SK-N-SH (cell line): ENCODE data around the gene SHROOM2. TPM values are rescaled to one million over a fixed set of nuclear protein-coding genes. Genes with fewer than 3 reads are reported as not detected.
"Not testable (repeated sequence)": the region's sequence is repeated elsewhere in the genome, so short reads cannot be mapped to it uniquely, and the experiment has no call there.

Experiments
- CTCF ChIA-PET: fragments of 300-600, 350-600 bp; formaldehyde crosslinking; extraction: SDS; loops from one replicate; lab custom pipeline; 2021; lab: Yijun Ruan, JAX
- POLR2A ChIA-PET: fragments of 350-600 bp; sonication (Branson Sonifier 250); formaldehyde crosslinking; extraction: SDS; loops from one replicate; lab custom pipeline; 2020; ENCODE audit warnings: antibody characterized with exemption, inconsistent platforms; lab: Yijun Ruan, JAX
- DNase-seq: peaks from one replicate; pipeline ENCODE4 v3.0.0; 2012
- H2AFZ ChIP-seq: fragments of 200-600 bp; sonication (generic); 2 replicates; pipeline ENCODE4 v1.8.1; 2016; ENCODE audit warnings: antibody characterized with exemption, mild to moderate bottlenecking, low read depth
- H3F3A ChIP-seq: fragments of 200-600 bp; sonication (generic); replicated peaks from 2 replicates; pipeline ENCODE3; 2016; ENCODE audit warnings: antibody characterized with exemption, mild to moderate bottlenecking; ENCODE audit not compliant: insufficient read depth
- H3K27ac ChIP-seq, 2 experiments: fragments of 200-500 bp in 1 of 2; fragments of 200-600 bp in 1 of 2; sonication (Bioruptor generic) in 1 of 2; sonication (generic), shearing (Covaris generic) in 1 of 2; 2 replicates each; pipeline versions ENCODE4 v1.5.1 to v1.6.1; 2014 to 2016; ENCODE audit warnings: low read depth in 2 of 2, inconsistent platforms in 1 of 2, low read length in 1 of 2, mild to moderate bottlenecking in 1 of 2, mixed read lengths in 1 of 2
- H3K27me3 ChIP-seq: fragments of 200-600 bp; sonication (generic), shearing (Covaris generic); 2 replicates; pipeline ENCODE4 v1.6.1; 2016; ENCODE audit warnings: mixed run types; ENCODE audit not compliant: insufficient read depth
- H3K36me3 ChIP-seq, 2 experiments: fragments of 200-500 bp in 1 of 2; fragments of 200-600 bp in 1 of 2; sonication (Bioruptor generic) in 1 of 2; sonication (generic) in 1 of 2; replicated peaks in 1 of 2; 2 replicates each; pipeline versions ENCODE3 to v1.5.1; 2014 to 2016; ENCODE audit warnings: low read length in 1 of 2, mild to moderate bottlenecking in 1 of 2; ENCODE audit not compliant: insufficient read depth in 2 of 2, control insufficient read depth in 1 of 2
- H3K4me1 ChIP-seq, 2 experiments: fragments of 200-500 bp in 1 of 2; fragments of 200-600 bp in 1 of 2; sonication (Bioruptor generic) in 1 of 2; sonication (generic), shearing (Covaris generic) in 1 of 2; 2 replicates each; pipeline versions ENCODE4 v1.5.1 to v1.6.1; 2014 to 2016; ENCODE audit warnings: low read depth in 1 of 2, low read length in 1 of 2, mixed run types in 1 of 2; ENCODE audit not compliant: insufficient read depth in 2 of 2, control insufficient read depth in 1 of 2
- H3K4me2 ChIP-seq: fragments of 200-600 bp; sonication (generic), shearing (Covaris generic); 2 replicates; pipeline ENCODE4 v1.6.1; 2017; ENCODE audit warnings: mixed run types
- H3K4me3 ChIP-seq, 2 experiments: fragments of 200-500 bp in 1 of 2; fragments of 200-600 bp in 1 of 2; sonication (Bioruptor generic) in 1 of 2; sonication (generic), shearing (Covaris generic) in 1 of 2; 2 replicates each; pipeline versions ENCODE4 v1.5.1 to v1.8.1; 2014 to 2016; ENCODE audit warnings: low read depth in 2 of 2, inconsistent platforms in 1 of 2, low read length in 1 of 2, mild to moderate bottlenecking in 1 of 2, mixed read lengths in 1 of 2, moderate library complexity in 1 of 2
- H3K79me2 ChIP-seq: fragments of 200-600 bp; sonication (generic); 2 replicates; pipeline ENCODE4 v1.8.1; 2017; ENCODE audit warnings: mild to moderate bottlenecking; ENCODE audit not compliant: insufficient read depth
- H3K9ac ChIP-seq: fragments of 200-600 bp; sonication (generic); 2 replicates; pipeline ENCODE4 v1.6.1; 2017; ENCODE audit warnings: mixed run types
- H3K9me2 ChIP-seq: fragments of 200-600 bp; sonication (generic); 2 replicates; pipeline ENCODE4 v1.6.1; 2017; ENCODE audit warnings: mixed run types
- H3K9me3 ChIP-seq: fragments of 200-600 bp; sonication (generic); 2 replicates; pipeline ENCODE4 v1.6.1; 2017; ENCODE audit warnings: mixed run types, mild to moderate bottlenecking, moderate library complexity
- H4K20me1 ChIP-seq: fragments of 200-600 bp; sonication (generic); 2 replicates; pipeline ENCODE4 v1.6.1; 2017; ENCODE audit warnings: mild to moderate bottlenecking, mixed run types; ENCODE audit not compliant: insufficient read depth
- CTCF ChIP-seq: fragments of 200-600 bp; sonication (generic); IDR thresholded peaks from 2 replicates; pipeline ENCODE4 v1.6.1; 2017; ENCODE audit warnings: antibody characterized with exemption, mild to moderate bottlenecking, moderate library complexity
- FOXJ3 ChIP-seq: sonication (generic); formaldehyde crosslinking; IDR thresholded peaks from 2 replicates; pipeline ENCODE4 v1.5.1; 2020; ENCODE audit warnings: mild to moderate bottlenecking, missing genetic modification reagents
- FOXM1 ChIP-seq: IDR thresholded peaks from 2 replicates; pipeline ENCODE4 v1.4.0; 2012; ENCODE audit warnings: low read depth, mild to moderate bottlenecking
- GATA2 ChIP-seq: sonication (generic); formaldehyde crosslinking; IDR thresholded peaks from 2 replicates; pipeline ENCODE4 v1.5.0; 2020; ENCODE audit warnings: mild to moderate bottlenecking, missing genetic modification reagents
- IRF3 ChIP-seq: fragments of 150-350 bp; IDR thresholded peaks from 2 replicates; pipeline ENCODE4 v1.6.1; 2016; ENCODE audit warnings: mild to moderate bottlenecking, low read depth, low read length
- MAX ChIP-seq: IDR thresholded peaks from 2 replicates; pipeline ENCODE4 v1.4.0; 2012; ENCODE audit warnings: low read depth
- MXI1 ChIP-seq: IDR thresholded peaks from 2 replicates; pipeline ENCODE4 v1.6.1; 2012; ENCODE audit warnings: mild to moderate bottlenecking, low read depth, low read length, improper control_type of control experiment
- RAD21 ChIP-seq: IDR thresholded peaks from 2 replicates; pipeline ENCODE4 v1.6.1; 2012; ENCODE audit warnings: mild to moderate bottlenecking, low read length
- RCOR1 ChIP-seq: fragments of 150-350 bp; IDR thresholded peaks from 2 replicates; pipeline ENCODE4 v1.6.1; 2017; ENCODE audit warnings: antibody characterized with exemption, low read length
- RFX5 ChIP-seq: IDR thresholded peaks from 2 replicates; pipeline ENCODE4 v1.6.1; 2012; ENCODE audit warnings: mild to moderate bottlenecking, improper control_type of control experiment, low read length
- RXRA ChIP-seq: IDR thresholded peaks from 2 replicates; pipeline ENCODE4 v1.4.0; 2012; ENCODE audit warnings: low read depth, mild to moderate bottlenecking, borderline replicate concordance
- SIN3A ChIP-seq: IDR thresholded peaks from 2 replicates; pipeline ENCODE4 v1.6.1; 2012; ENCODE audit warnings: low read depth, mild to moderate bottlenecking, low read length, moderate library complexity, borderline replicate concordance
- TCF12 ChIP-seq: IDR thresholded peaks from 2 replicates; pipeline ENCODE4 v1.4.0; 2012
- USF1 ChIP-seq: IDR thresholded peaks from 2 replicates; pipeline ENCODE4 v1.4.0; 2012; ENCODE audit warnings: low read depth, borderline replicate concordance
- ZBTB33 ChIP-seq: IDR thresholded peaks from 2 replicates; pipeline ENCODE4 v1.4.0; 2012; ENCODE audit warnings: low read depth, borderline replicate concordance
- WGBS: methylation state at CpG from one replicate; pipeline ENCODE4 v1.1.6; 2017; ENCODE audit warnings: low lambda C conversion rate; 5-methylcytosine and 5-hydroxymethylcytosine counted together
- polyA plus RNA-seq, 3 experiments: library from polyadenylated mRNA; depleted of rRNA; stranded (reverse); fragments of >200 nt; gene quantifications; 2 replicates each; pipeline ENCODE4 v1.2.3, GENCODE V29; 2012

Gene SHROOM2
- polyA plus RNA-seq, 1 of the 3 experiments (the other 2 are of a cell fraction) = not detected

GRCh38 chrX:9857575-9858474 is 71.6 kb downstream of the SHROOM2 start:
- TF ChIP-seq RAD21 (no peak), RXRA (no peak), FOXJ3 (CRISPR knock-in tag) (no peak), ZBTB33 (no peak), MAX (no peak), USF1 (no peak), TCF12 (no peak), RFX5 (no peak), IRF3 (no peak), MXI1 (no peak), GATA2 (CRISPR knock-in tag) (no peak), CTCF (no peak), RCOR1 (no peak), SIN3A (no peak), FOXM1 (no peak)
- TF ChIP-seq, all 33 proteins: peak for 0
- Histone ChIP-seq H2AFZ (no peak overlapping the region), H3K27me3 (peaks cover 5% of the 10 kb centered on the region; the same call in 1 of the 2 replicates), H3K9me2 (no peaks in the 10 kb centered on the region), H3K4me2 (no peak overlapping the region), H3K36me3 (no peaks in the 10 kb centered on the region), H3K9me3 (no peaks in the 10 kb centered on the region), H3F3A (no peaks in the 10 kb centered on the region), H3K4me1 (peaks cover 0 to 4% of the 10 kb centered on the region in 2 experiments; a peak in 1 of 4 replicates), H3K27ac (no peak overlapping the region), H3K79me2 (no peaks in the 10 kb centered on the region), H4K20me1 (no peaks in the 10 kb centered on the region), H3K9ac (no peak overlapping the region), H3K4me3 (no peak overlapping the region)
- WGBS = 34% methylated on average over 18 of the region's 21 CpGs
- no peak for DNase-seq
- ChIA-PET CTCF (interaction anchor here (1.2 to 1.5 kb wide), 2 partner anchors 19 to 33 kb away, joined by 3 read pairs; no protein-coding TSS in a partner anchor), POLR2A (no interaction called here)

GRCh38 chrX:9858684-9859083 is 72.5 kb downstream of the SHROOM2 start:
- H3K4me1 ChIP-seq, H3K4me3 ChIP-seq, H3K79me2 ChIP-seq, H3K27ac ChIP-seq, DNase-seq, H2AFZ ChIP-seq, H3K9ac ChIP-seq, H3K4me2 ChIP-seq, H3K36me3 ChIP-seq, H3K9me3 ChIP-seq, H3K27me3 ChIP-seq, H3F3A ChIP-seq, H4K20me1 ChIP-seq, H3K9me2 ChIP-seq, POLR2A ChIA-PET: not testable (repeated sequence)
- 36% methylated on average over 9 of the region's 11 CpGs for WGBS
- CTCF ChIA-PET = interaction anchor here (1.2 kb wide), 1 partner anchor 34 kb away, joined by 3 read pairs; no protein-coding TSS in a partner anchor
